Measurements from ENCODE around the gene TPRN.

Gene TPRN

DNA sequence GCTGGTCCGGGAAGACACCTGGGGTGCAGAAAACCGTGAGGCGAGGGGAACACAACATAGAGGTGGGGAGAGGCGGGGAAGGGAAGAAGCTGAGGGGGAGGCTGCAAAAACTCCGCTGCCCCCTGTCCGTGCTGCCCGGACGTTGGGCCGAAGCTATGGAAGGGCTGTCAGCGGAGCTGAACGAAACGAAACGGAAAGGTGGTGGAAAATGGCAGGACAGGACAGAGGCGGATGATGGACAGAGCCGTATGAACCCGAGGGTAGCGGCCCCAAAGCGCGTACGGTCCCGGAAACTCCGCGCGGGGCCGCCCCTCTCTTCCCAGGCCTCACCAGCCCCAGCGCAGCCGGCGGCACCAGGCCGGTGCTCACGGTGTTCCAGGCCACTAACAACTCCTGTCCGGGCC lies 12.5 kb downstream of the TPRN start:
- DNase-seq, result no peak

GRCh38 chr9:137187386-137187785 lies 13.2 kb downstream of the TPRN start:
- DNase-seq, result no peak

DNA sequence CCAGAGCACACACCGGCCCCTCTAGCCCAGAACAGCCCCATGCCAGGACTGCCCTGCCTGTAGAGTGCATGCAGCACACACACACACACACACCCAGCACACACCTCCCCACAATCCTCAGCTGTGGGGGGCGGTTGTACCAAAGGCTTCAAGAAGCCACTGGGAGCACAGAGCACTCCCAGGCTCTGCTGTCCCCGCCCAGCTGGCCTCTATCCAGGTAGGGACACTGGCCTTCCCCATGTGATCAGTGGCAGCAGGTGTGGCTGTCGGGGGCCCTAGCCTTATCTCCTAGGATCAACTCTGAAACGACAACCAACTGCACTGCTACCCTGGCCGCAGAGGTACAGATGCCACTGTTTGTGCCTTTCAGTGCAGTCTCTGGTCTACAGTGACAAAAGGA lies 14.2 kb downstream of the TPRN start:
- DNase-seq, result no peak

- no peak for DNase-seq
Observed at GRCh38 chr9:137185921-137186320, 14.6 kb downstream of the TPRN start.

DNA sequence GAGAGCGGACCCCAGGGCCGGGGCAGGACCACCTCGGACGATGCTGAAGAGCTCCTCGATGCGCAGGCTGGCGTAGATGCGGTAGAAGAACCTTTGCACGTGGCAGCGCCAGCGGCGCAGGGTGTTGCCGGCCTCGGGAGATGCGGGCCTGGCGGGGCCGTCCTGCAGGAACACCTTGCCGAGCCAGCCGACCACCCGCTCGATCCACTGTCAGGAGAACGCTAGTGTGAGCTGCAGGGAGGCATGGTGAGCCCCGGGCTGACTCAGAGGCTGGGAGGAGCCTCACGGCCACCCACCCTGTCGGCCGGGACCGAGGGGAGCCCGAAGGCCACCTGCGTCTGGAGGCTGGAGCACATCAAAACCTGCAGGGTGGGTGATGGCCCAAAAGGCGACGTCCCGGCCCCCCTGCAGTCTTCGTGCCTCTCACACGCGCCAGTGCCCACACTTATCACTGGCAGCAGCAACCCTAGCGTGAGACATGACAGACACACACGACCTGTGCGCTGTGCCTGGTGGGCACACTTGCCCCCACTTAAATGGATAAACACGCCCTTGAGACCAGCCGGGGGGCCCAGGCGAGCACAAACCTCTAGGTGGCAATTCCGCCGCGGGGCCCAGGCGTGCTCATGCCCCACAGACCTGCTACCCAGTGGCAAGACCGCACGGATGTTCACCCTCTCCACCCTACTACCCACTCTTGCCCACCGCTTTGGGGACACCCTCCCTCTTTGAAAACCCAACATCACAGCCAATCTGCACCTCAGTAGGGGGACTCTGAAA lies 15.5 kb downstream of the TPRN start:
- no peak for DNase-seq

- DNase-seq, result no peak
Observed at GRCh38 chr9:137183980-137184595, 16.5 kb downstream of the TPRN start.

DNA sequence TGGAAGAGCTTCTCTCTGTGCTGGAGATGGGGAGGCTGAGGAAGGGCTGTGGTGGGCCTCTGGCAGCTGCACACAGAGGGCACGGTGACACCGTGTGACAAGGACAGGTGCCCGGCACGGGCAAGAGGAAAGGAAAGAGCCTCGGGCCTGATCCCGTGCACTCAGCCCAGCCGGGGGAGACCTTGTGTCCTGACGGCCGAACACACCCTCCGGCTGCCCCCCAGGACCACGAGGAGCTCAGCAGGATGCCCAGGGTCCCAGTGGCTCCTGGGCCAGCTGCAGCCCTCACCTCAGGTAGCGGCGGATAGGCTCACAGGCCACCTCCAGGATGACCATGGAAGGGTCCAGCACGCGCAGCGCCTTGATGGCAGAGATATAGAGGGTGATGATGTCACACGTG lies 17.7 kb downstream of the TPRN start:
- no peak for DNase-seq

DNA sequence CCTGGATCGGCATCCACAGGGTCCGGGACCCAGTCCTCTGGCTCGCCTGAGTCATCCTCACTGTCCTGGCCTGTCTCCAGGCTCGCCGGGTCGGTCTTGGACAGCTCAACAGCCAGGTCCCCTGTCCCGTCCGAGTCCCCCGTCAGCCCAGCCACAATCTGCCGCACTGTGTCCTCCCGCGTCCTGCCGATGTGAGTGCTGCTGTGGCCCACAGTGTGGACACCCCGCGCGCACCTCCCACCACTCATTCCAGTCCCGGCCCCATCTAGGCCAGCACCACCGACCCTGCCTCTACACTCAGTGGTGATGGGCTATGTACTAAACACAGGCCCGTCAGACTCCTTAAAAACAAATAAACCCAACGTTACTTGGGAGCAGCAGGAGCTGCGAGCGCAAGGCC lies 18.9 kb downstream of the TPRN start:
- DNase-seq, result no peak

GRCh38 chr9:137180491-137180890 lies 20.1 kb downstream of the TPRN start:
- DNase-seq, result no peak

DNA sequence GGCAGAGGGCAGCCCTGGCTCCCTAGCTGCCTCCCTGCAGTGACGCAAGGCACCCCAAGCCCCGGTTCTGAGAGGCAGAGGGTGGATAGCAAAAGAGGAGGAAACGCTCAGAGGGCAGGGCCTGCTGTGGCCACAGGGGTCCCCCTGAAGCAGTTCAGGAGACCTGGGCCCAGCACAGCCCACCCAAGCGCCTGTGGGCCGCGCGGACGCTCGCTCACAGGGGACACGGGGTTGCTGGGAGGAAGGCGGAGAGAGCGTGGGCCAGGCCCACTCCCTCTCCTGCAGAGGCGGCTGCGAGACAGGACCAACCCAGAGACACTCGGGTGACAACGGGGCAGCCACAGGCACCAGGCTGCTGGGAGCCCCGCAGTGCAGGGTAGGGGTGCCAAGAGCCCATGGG lies 20.8 kb downstream of the TPRN start:
- no peak for DNase-seq

DNA sequence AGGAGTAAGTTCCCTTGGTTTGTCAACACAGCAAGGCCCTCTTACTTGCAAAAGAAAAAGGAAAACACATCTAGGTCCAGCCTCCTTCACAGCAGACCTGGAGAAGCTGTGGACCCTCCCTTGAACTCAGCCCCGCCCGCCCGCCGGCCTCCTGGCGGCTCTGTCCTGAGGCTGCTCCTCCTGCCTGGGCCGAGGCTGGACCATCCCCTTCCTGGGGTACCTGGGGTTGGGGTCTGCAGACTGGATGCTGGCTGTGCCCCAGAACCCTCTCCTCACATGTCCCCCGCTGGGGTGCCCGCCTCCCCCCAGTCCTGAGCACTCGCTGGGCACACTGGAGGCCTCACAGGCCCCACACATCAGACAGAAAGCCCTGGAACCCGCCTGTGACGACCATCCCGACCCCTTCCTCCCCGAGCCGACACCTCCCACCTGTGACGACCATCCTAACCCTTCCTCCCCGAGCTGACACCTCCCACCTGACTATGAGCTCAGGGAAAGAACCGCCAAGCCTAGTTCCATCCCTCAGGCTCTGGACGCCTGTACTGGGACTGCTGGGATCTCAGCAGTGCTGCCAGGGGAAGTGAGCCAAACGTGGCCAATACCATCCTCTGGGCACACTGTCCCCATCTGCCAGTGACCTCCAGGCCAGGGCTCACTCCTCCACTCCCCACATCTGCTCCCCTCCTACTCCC lies 21.5 kb downstream of the TPRN start:
- no peak for DNase-seq

GRCh38 chr9:137178201-137178938 lies 22.2 kb downstream of the TPRN start:
- no peak for DNase-seq

DNA sequence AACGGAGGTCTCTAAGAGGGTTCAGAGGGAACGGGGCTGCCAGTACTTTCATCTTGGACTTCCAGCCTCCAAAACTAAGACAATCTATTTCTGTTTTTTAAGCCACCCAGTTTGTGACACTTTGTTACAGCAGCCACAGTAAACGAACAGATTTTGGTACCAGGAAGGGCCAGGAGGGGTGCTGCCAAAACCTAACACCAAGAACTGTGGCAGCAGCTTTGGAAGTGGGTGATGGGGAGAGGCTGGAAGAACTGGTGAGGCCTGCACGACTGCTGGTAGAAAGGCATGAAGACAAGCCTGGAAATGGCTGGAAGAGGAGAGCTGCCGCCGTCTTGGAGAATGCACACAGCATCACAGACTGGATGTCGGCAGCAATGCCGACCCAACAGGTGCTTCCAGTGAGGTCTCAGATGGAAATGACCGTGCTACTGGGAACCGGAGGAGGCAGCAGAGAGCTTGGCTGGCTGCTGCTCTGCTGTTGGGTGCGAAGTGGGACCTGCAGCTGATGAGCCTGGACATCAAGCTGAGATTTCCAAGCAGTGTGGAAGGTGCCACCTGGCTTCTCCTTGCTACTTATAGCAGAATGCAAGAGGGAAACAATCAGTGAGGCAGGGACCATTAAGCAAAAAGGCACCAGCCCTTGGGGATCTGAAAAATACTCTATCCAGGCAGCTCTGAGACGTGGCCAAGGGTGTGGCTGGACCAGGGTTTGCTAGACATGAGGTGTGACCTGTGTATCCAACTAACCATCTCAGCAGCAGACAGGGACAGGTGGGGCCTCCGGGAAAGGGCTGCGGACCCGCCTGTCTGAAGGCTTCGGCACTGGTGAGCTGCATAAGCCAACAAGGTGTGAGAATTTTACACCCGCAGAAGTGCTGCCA lies 24.0 kb downstream of the TPRN start:
- DNase-seq, result peak; percentile 2

DNA sequence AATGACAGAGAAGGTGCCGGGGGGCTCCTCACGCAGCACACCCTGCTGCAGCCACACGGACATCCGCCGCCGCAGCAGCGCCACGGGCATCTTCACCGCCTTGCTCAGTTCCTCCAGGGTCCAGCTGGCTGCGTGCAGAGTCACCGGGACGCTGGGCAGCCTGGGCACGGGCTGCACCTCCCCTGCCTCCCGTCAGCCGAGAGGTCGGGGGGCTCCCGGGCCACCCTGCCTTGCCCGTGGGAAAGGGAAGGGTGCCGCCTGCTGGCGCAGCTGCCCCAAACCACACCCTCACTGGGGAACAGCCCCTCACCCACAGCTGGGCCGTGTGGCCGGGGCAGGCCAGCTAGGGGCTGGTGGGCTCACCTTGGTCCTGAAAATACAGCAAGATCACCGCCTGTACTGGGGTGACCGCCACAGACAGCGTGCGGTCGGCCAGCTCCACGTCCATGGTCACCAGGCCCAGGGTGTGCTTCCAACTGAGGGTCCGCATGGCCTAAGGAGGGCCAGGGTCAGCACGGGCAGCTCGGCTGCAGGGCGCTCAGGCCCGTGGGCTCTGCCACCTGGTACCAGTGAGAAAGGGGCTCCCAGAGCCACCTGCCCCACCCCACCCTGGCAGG lies 25.1 kb downstream of the TPRN start:
- no peak for DNase-seq

GRCh38 chr9:137174722-137175293 lies 25.7 kb downstream of the TPRN start:
- DNase-seq, result no peak

- no peak for DNase-seq
Observed at GRCh38 chr9:137173796-137174664, 26.5 kb downstream of the TPRN start.

DNA sequence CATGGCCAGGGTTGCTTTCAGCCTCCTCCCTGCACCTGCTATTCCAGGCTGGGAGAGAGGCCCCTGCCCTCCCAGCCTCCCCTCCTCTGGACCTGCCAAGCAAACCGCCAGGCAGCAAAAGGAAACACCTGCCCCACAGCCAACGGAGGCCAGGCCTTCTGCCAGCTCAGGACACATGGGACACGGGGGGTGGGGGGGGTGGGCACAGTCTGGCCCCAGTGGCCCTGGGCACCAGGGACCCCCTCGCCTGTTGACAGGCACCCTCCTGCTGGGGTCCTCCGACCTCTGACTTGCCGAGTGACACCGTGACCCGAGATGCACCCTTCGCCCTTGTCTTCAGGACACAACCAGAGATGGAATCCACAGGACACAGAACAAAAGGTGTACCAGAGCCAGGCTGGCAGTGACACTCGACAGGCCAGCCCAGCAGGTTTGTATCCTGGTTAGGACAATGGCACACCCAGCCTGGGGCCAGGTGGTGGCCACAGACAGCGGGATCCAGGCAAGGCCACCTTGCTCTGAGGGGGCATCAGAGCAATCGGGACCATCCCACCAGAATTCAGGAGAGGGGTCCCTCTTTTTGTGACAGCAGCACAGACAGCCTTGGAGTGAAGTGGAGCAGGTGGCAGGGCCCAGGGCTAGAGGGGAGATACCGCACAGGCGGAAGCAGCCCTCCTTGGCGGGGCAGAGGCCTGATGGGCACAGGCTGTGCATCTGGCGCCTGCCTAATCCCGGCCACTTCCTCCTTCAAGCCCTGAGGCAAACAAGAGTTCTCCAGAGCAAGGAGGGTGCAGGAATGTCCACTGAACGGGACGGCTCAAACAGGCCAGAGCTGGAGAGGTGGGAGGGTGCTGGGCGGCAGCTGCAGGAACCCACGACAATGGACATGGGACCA lies 27.4 kb downstream of the TPRN start:
- no peak for DNase-seq

GRCh38 chr9:137171149-137171900 lies 29.2 kb downstream of the TPRN start:
- DNase-seq, result no peak

Data from NCI-H2227 treated with DMSO at 0.1 percent for 48 hours (cell line).